EL (cell line): ENCODE measurements around the gene NR5A1.

Source experiments
- DNase-seq: peaks from one replicate; pipeline ENCODE4 v3.0.0-alpha.2; 2016

NR5A1 gene

GRCh38 chr9:124479371-124479770, 27.8 kb downstream of the NR5A1 start:
- DNase-seq, result no peak

GRCh38 chr9:124478354-124478753, 28.8 kb downstream of the NR5A1 start:
- no peak for DNase-seq

DNA sequence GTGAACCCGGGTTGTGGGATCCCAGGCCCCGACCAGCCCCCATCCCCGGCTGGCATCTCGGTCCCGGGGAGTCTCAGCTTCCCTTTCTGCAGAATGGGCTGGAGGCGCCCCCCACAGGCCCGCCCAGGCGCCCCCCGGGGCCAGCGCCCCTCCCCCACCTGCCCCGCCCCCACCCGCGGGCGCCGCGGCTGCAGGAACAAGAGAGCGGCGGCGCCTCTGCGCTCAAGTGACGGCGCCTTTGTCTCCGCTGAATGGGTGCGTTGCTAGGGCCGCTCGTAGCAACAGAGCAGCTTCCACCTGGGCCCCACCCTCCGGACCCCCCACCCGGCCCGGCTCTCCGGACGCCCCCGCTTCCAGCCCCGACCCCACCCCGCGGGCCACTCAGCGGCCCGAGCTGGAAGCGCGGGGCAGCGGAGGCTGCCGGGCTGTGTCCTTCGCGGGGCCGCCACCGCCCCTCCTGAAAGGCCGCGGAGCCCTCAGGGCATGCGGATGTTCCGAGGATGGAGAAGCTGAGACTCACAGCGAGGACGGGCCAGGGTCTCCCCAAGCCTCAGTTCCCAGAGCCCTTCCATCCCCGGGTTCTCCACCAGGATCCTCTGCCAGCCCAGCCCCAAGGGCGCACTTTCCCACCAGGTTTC, 29.4 kb downstream of the NR5A1 start:
- DNase-seq, result no peak

GRCh38 chr9:124477211-124477647, 30.0 kb downstream of the NR5A1 start:
- DNase-seq, result no peak

DNA sequence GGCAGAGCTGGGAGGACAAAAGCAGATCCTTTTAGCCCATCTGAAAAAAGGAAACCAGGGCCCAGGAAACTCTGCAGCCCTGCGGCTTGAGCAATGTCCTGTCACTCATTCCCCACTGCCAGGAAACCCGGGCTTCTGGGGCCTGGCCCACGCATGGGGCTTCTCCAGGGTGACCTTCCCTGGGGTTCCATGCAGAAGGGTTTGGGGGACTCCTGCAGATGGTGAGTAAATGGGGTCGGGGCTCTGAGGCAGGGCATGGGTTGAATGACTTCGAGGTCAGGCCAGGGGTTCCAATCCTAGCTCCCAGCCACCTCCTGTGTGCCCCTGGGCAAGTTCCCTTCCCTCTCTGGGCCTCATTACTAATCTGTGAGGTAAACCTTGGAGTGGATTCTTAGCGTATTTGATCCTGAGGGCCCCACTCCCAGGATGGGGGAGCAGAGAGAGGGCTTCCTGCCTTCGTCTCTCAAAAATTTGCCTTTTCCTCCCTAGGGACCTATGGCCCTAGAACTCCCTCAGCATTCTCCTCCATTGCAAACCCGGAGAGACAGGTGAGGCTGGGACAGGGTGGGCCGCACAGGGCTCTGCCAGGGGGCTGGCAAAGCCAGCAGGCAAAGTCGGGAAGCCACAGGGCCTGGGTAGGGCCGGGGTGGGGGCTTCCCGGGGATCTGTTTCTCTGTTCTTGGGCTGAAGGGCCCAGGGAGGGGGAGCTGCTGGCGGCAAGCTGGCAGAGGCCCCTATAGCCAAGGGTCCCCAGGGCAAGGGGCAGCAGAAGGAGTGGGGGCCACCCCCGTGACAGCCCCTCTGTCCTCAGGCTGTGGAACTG, 31.1 kb downstream of the NR5A1 start:
- DNase-seq, result no peak

DNA sequence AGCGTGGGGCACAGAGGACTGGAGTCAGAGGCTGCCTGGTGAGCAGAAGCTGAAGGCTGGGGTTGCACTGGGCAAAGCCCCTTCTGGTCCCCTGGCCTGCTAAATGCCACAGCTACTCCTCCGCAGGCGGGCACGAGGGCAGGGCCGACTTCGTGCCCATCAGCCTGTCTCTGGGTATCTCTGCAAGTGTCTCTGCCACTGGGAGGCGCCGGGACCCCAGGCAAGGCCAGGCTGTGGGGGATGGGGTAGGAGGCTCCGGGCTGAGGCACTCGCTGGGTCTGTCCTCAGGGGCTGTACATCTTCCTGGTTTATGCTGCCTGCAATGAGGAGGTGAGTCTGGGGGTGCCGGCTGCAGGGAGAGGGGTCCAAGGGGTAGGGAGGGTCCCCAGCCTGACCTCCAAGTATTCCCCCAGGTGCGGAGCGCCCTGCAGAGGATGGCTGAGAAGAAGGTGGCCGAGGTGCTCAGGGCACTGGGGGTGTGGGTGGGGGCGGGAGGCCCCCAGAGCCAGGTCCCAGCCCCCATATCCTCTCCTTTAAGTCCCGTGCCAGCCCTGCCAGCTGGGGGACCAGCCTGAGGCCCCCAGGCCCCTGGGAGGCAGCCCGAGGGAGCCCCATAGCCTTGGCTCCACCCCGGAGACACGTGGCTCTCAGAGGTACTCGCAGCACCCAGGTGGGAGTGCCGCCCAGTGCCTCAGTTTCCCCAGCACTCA, 31.9 kb downstream of the NR5A1 start:
- no peak for DNase-seq

GRCh38 chr9:124474151-124474550, 33.0 kb downstream of the NR5A1 start:
- DNase-seq, result no peak

GRCh38 chr9:124473310-124473709, 33.9 kb downstream of the NR5A1 start:
- no peak for DNase-seq

DNA sequence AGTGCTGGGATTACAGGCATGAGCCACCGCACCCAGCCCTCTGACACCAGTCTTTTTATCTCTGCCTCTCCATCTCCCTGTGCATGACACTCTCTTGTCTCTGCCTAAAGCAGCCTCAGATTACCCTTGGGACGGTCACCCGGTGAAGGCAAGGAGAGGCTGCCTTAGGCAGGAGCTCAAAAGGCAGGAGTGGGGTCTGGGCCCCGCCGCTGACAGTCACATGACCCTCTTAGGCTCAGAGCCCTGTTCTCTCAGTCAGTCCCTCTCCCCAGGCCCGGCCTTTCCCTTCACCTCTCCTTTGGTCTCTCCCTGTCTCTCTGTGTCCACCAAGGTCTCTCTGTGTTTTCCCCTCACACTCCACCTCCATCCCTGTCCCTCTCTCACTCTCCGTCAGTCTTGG, 34.4 kb downstream of the NR5A1 start:
- no peak for DNase-seq

- DNase-seq, result no peak
Observed at GRCh38 chr9:124471761-124472160, 35.4 kb downstream of the NR5A1 start.

DNA sequence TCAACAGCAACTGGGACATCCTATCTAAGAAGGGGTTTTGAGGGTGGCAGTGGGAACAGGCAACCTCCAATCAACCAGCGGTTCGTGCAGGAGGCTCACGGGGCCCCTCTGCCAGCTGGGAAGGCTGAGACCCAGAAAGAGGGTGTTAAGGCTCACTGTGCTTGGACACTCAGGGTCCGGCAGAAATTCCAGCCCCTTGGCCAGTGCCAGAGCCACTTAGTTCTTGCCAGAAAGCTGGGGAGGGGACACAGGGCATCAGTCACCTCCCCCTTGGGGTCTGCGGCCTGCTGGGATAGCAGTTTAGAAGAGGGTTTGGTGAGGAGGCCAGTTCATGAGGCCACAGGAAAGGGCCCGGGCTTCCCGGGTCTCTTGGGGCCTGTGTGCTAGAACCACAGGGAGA, 36.5 kb downstream of the NR5A1 start:
- no peak for DNase-seq

DNA sequence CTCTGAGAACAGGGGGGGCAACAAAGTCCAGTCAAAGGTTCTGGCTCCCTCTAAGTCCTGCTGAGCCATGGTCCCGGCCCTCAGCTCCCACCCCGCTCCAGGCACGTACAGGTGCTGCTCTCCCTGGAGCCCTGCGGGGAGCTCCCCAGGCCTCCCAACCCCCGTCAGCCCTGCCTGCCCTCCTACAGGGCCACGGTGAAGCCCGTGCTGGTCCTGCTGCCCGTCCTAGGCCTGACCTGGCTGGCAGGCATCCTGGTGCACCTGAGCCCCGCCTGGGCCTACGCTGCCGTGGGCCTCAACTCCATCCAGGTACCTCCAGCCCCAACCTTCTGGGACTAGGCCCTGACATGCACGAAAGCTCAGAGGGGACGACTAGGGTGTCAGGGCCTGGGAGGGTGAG, 36.9 kb downstream of the NR5A1 start:
- no peak for DNase-seq

- no peak for DNase-seq
Observed at GRCh38 chr9:124469011-124469832, 38.0 kb downstream of the NR5A1 start.

- DNase-seq, result no peak
Observed at GRCh38 chr9:124468061-124468740, 39.0 kb downstream of the NR5A1 start.

DNA sequence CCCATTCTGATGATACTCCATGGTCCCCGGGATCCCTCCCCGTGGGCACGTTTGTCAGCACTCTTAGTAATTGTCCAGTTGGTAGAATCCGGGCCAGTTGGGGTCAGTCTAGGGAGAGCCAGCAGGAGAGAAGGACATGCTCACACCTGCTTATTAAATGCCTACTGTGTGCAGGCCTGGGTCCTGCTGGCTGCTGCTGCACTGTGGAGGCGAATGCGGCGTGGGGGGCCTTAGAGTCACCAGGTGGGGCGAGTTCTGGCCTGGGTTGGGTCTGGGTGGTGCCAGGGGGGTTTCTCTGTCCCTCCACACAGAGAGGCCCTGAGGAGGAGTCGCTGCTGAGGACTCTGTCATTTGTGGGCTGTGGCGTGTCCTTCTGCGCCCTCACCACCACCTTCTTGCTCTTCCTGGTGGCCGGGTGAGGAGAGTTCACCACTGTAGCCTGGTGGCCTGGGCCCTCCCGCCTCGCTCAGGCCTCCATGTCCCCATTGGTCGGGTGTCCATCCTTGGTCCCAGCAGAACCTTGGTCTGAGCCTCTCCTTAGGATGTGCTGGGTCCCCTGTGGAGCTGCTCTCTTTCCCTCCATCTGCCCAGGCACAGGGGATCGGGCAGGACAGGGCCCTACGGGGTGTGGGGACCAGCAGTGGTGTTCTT, 39.7 kb downstream of the NR5A1 start:
- no peak for DNase-seq

DNA sequence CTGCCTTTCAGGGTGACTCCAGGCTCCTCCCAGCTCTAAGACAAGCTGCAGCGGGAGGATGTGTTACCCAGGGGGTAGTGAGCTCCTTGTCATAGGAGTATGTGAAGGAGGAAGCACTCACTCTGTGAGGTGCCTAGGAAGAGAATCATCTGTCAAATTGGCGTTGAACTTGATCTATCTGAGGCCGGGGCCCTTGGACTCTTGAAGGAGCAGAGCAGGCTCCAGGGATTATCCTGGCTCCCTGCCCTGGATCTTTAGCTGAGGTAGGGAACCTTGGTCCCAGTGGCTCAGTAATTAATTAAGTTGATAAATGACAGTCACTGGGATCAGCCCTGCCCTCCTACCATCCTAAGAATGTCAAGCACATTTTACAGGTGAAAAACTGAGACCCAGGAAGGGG, 41.5 kb downstream of the NR5A1 start:
- DNase-seq, result no peak

DNA sequence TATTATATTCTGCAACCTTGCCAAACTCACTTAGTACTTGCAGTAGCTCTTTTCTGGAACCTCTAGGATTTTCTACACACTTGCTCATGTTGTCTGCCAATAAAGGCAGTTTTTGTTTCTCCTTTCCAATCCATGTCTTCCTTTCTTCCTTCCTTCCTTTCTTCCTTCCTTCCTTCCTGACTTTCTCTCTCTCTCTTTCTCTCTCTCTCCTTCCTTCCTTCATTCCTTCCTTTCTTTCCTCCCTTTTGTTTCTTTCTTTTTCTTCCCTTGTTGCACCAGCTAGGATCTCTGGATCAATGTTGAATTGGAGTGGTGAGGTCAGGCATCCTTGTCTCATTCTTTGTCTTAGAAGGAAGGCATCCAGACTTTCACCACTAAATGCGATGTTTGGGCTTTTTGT, 44.5 kb downstream of the NR5A1 start:
- no peak for DNase-seq

DNA sequence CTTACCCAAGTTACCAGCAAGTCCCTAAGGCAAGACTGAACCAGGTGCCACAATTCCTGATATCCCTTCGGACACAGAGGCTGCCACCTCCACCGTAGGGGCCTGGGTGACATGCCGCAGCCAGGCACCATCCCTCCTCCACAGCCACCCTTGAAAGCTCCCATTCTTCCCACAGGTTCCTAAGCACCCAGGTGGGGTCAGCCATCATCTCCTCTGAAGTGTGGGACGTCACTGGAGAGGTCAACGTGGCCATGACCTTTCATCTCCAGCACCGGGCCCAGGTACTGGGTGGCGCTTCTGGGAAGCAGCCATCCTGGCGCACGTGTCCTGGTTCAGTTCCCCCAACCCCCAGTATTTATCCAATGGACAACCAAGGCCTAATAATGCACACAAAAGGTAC, 48.8 kb downstream of the NR5A1 start:
- no peak for DNase-seq

- no peak for DNase-seq
Observed at GRCh38 chr9:124457887-124458431, 49.2 kb downstream of the NR5A1 start.

DNA sequence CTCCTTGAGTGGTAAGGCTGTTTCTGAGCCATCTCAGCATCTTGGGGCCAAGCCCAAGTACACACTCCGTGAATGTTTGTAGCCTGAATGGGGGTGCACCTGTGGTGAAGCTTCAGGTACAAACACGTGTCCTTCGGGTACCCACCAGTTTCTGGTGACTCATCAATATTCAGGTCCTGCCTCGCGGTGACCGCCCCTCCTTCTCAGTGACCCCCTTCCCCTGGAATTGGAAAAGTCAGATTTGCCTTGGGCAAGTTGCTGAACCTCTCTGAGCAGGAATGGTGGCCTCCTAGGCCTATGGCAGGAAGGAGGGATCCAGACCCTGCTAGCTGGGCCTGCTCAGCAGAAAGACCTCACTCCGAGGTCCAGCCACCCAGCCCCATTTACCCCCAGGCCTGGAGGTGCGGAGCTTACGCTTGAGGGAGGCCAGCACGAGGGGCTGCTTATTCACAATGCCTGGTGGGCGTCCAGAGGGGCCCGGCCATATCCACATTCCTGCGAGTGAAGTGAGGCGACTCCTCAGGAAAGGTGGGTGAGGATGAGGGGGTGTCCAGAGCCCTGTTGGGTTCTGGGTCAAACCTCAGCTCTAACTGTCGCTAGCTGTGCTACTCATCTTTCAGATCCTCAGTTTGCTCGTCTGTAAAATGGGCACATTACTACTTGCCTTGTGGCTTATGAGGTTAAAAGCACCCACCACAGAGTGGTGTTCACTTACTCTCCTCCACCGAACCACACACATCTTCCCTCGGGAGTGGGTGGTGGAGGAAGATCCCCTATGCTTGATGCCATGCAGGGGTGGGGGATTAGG, 49.9 kb downstream of the NR5A1 start:
- no peak for DNase-seq
